GM18909 (cell line): ENCODE data around the gene ASTN2.

Experiments used
- ATAC-seq: cut with Tn5 transposase; IDR thresholded peaks from one replicate; pipeline ENCODE4 v1.9.1; 2021; ENCODE audit warnings: mild to moderate bottlenecking; ENCODE audit not compliant: unreplicated experiment, poor library complexity

The ASTN2 gene

DNA sequence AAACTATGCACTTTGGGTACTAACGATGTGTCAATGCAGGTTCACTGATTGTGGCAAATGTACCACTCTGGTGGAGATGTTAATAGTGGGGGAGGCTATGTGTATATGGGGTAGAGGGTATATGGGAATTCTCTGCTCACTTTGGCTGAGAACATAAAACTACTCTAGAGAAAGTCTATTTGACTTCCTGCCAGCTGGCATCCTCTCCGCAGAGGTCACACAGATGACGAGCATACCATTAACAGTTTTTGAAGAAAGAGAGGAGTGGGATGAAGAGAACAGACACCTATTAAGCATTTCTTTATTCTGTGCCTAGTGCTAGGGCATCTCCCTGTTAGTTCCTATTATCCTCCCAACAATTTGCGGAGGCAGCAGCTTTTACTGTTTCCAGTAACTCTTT, 786.1 kb downstream of the ASTN2 start:
- ATAC-seq: no peak

DNA sequence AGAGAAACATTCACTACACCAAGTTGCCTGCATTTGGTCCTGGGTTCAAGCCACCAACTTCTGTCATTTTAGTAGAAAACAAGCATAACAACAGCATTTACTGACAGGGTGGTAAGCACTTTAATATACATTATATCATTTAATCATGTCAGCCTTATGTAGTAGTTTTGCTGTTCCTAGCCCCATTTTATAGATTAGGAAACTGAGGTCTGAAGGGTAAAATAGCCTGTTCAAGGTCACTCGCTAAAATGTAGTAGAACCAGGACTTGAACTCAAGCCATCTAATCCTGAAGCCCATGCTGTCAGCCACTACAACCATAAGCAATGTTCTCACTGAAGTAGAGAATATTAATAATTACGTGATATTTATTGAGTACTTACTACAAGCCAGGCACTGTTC, 787.4 kb downstream of the ASTN2 start:
- no peak for ATAC-seq

DNA sequence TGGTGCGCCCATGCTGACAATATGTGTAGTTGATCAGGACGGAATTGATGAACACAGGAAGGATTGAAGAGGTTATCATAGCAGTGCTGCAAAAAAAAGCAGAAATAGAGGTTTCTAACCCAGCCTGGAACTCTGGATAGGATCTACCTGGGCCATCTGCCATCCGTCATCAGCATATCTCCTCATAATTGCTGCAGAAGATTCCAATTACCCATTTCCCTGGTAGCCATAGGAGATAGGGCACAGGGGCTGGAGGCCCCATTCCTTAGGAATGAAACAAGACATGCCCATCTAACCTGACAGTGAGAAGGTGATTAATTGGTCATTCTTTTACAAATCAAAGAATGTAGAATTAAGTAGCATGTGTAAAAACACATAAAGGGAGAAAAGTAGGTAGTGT, 788.1 kb downstream of the ASTN2 start:
- no peak for ATAC-seq

DNA sequence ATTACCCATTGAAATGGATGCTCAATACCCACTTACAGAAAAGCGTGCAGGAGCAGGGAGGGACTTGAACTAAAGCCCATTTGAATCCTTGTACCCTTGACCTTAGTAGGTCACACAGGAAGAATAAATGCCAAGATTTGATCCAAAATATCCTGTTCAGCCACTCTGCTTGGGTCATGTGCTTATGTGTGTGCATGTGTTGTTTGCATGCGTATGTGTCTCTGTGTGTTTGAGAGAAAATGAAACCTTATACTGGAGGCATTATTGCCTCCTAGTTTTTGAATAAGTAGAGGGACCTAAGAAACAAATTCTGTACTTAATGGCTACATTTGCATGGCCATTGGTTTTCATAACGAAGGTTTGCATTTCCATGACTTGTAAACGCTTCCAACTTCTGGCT, 791.1 kb downstream of the ASTN2 start:
- ATAC-seq: no peak

DNA sequence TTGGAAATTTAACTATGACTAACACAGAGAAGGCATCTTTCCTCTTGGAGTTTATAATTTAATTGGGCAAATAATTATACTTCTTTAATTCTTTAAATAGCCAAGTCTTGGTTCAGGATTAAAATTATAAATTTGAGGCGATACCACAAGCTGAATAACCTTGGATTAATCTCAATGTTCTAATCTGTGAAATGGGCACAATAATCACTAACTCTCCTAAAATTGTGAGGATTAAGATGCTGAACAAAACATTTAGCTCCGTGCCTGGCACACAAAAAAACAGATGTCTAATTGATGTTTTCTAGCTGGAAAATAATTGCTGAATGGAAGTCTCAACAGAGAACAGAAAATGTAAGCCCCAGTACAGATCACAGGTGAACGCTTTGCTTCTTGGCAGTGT, 797.5 kb downstream of the ASTN2 start:
- no peak for ATAC-seq

DNA sequence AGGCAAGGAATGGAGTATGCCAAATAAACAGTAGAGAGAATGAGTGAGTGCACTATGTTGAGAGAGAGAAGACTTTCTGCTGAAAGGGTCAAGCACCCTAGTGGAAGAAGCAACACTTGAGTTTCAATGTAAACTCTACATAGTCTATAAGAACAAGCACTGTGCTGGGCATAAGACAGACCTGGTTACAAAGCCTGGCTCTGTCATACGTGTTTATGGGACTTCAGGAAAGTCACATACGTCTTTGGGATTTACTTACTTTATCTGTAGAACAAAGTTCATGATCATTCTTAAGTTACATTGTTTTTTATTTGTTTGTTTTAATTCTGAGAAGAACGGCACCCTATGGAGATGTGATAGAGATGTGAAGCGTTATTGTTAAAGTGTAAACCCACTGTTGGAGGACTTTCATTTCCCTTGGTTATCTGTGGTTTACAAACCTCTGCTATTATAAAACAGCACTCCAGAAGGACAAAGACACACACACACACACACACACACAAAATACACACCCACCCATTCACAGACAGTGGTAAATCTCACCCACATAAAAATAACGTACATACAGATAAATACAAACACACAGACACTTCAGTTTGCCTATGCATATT, 798.4 kb downstream of the ASTN2 start:
- no peak for ATAC-seq

DNA sequence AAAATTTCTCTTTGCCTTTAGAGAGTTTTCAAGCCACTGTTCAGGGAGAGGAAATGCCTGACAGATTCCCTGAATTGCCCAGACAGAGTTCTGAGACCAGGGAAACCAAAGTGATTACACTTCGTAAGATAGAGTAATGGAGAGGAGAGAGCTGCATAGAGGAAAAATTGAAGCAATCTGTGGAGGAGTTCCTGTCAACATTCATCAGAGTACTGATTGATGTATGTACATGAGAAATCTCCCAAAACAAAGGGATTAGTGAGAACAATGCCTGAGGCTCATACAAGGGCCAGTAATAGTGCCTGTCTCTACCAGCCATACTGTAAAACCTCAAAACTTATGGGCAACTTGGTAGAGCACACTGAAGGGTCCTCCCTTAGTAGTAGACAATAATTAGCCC, 806.8 kb downstream of the ASTN2 start:
- ATAC-seq: no peak

DNA sequence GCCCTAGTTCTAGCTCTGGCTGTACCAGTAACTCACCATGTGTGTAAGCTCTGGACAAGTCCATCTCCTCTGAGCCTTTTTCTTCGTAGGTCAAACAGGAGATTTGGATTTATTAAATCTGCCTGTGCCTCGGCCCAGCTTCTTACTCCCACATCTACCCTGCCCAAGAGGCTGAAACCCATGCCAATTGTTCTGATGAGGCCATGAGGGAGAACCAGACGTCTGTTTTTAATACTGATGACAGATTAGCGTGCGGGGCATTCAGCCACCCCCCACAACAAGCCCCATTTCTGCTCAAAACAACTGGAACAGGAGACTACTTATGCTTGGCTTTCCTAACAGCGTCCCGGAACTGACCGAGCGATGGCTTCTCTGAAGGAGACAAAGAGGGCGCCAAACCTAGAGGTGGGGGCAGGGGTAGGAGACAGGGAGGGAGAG, 808.9 kb downstream of the ASTN2 start:
- ATAC-seq: no peak

DNA sequence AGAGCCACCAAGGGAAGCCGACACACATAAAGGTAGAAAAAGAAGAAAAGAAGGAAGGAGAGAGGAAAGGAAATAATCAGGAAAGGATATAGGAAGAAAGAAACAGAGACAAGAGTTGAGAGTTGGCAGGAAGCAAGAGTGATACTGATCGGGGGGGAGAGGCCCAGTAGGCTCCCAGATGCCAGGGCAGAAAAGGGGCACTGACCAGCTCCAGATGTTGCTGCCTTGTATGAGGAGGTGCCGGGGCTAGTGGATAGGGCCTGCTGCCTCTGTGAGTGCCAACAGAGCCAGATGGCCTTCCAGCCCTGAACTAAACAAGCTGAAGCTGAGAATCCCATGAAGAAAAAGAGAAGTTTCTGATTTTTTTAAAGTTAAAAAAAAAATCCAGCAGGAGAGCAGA, 809.8 kb downstream of the ASTN2 start:
- ATAC-seq: no peak

DNA sequence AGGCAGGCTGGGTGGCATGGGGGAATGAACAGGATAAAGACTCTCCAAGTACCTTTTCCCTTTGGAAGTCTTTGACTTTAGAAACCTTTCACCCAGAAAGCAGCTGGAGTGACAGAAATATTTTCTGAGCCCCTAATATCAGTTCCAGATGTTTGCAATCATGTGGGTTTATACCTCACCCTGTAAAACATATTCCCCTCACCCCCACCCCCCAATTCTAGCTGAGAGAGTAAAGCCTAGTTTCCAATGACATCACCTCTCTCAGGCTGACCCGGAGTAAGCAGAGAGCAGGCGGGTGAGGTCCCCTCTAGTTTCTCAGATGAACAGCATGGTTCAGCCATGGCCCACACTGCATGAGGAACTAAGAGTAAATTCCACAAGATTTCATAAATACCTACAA, 810.6 kb downstream of the ASTN2 start:
- no peak for ATAC-seq

DNA sequence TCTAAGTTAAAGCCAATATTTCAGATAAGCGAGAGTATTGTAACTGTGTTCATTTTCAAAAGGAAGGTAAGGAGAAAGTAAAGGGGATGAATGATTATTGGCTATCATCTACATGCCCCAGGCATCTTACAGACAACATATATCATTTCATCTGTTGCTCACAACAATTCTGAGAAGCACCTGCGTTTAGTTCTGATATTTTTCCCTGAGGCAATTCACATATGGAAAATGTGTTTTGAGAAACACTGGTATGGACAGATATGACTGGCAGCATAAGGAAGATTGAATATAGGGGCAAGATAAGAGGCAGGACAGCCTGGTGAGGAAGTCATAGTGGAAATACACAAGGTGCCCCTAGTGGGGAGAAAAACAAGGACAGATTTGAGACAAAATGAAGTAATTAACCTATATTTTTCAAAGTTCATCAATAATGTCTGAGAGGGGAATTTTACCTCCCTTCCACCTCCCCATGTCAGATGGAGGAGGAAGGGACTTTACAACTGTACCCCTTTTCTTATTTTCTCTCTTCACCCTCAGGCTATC, 815.4 kb downstream of the ASTN2 start:
- no peak for ATAC-seq

DNA sequence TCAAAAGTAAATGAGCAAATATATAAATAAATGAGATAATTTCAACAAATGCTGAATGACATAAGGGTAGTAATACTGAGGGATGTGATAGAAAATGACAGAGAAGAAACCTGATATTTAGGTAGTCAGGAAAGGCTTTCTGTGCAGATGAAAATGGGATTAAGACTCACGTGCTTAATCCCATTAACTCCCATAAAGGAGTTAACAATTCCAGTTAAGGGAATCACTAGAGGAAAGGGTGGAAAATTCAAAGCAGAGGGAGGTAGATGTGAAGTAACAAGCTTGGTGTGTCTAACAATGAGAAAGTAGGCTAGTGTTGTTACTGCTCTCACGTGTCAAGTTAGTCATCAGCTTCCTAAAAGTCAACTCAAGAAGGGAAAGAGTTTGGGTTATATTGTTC, 818.2 kb downstream of the ASTN2 start:
- no peak for ATAC-seq

DNA sequence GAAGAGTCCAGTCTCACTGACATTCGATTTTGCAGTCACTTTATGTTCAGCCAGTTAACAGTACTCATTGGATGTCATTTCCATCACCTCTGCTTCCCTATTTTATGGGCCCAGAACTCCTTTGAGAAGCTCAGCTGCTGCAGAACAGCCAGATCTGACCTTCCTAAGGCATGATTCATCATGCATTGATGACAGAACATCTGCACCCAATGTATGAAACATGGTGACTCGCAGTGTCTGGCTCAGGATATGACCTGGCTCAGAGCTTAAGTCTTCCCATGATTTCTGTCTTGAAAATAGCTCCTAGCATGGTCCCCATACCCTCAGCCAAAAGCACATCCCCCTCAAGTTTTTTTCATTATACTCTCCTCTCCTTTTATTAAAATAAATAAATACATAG, 820.3 kb downstream of the ASTN2 start:
- no peak for ATAC-seq

DNA sequence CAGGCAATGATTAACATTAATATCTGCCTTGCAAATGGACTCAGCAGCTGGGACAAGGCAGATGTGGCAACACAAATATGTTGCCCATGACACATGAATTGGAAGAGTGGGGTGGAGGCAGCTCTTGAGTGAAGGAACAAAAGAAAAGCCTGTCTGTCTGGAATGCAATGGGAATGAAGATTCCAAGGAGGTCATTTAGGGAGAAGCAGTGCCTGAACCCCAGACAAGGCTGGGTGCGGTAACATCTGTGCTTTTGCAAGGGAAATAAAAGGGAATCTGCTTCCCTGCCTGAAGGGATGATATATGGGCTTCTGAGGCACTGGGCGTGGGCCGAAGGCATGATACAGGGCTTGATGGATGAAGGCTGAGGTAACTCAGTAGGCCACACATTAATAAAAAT, 821.9 kb downstream of the ASTN2 start:
- ATAC-seq: no peak

DNA sequence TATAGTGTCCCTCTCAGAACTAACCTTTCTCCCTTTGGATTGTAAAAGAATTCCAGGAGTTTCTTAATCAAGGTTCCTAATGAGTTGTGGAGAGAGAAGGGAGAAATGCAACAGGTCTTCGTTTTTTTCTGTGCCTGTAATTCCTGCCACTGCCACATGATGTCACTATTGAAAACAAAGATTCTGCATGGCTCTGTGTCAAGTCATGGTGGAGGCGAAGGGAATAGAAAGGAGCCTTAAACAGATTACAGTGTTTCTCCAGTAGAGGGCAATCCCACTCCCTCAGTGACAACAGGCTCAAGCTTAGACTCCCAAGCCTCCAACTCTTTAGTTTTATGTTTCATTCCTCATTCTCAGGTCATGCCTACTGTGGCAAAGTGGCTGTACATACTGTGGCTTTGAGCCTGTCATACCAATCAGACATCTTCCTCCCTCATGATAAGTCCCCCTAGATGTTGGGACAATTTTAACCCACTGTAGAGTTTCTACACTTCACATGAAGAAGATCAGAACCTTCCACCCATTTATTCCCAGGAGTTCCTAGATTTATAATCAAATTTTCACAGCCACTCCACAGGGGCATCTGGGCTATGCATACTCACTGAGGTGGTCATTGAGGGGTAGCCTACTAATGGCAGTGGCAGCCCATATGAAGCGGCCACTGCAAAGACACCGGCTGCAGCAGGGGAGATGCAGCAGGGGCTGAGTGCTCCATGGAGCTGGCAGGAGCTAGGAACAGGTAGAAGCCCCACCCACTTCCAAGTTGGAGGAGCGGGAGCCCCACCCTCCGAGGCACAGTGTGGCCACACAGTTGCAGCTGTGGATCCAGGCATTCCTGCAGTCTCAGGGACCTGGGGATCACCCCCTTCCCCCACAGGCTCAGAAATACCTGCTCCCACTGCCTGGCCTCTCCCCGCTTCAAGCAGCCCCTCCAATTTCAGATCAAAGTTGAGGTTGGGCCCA, 825.2 kb downstream of the ASTN2 start:
- no peak for ATAC-seq

DNA sequence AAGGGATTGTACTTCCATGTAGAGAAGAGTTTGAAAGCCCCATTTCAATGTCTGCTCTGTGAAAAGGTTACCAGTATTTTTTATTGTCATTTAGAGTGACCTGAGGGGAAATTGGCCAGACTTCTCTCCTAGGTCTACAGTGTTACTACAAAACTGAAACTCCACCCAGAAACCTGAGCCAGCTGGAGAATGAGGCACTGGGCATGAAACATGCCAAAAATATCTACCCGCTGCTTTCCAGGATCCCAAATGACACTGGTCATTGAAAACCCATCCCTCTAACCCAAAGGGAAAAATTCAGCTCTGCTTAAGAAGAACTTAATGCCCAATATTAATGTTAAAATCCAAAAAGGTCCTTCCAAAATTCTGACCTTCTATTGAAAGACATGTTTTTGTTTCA, 826.9 kb downstream of the ASTN2 start:
- ATAC-seq: no peak

DNA sequence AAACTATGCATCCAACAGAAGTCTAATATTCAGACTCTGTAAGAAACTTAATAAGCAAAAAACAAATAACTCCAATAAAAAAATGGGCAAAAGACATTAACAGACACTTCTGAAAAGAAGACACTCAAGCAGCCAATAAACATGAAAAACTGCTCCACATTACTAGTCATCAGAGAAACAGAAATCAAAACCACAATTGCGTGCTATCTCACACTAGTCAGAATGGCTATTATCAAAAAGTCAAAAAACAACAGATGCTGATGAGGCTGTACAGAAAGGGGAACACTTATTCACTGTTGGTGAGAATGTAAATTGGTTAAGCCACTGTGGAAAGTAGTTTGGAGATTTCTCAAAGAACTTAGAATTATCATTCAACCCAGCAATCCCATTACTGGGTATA, 829.0 kb downstream of the ASTN2 start:
- ATAC-seq: no peak

DNA sequence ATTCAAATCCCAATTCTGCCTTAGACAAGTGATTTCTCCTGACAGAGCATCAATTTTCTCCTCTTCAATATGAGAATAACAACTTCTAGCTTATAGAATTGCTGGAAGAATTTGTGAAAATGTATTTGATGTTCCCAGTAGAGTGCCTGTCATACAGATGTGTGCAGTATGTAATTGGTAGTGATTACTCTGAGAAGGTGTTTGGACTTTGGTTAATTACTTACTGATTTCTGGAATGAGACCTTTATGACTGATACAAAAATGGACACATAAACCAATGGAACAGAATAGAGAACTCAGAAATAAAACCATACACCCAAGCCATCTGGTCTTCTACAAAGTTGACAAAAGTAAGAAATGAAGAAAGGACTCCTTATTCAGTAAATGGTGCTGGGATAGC, 829.7 kb downstream of the ASTN2 start:
- ATAC-seq: no peak

DNA sequence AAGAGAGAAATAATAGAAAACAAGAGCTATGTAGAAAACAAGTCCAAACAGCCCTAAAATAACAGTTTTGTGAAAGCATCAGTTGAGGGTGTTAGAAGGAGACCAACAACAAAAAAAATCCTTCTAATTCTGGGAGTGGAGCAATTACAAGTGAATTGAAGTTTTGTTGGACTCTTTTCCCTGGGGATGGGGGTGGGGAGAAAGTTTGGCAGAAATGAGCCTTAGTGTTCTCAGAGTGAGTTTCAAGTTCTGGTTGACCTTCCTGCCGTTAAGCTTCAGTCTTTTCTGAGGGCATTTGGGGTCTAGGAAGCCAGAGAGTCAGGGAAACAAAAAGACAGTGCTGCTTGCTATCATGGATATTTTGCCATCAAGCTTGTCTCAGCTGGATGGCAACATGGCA, 834.0 kb downstream of the ASTN2 start:
- no peak for ATAC-seq

DNA sequence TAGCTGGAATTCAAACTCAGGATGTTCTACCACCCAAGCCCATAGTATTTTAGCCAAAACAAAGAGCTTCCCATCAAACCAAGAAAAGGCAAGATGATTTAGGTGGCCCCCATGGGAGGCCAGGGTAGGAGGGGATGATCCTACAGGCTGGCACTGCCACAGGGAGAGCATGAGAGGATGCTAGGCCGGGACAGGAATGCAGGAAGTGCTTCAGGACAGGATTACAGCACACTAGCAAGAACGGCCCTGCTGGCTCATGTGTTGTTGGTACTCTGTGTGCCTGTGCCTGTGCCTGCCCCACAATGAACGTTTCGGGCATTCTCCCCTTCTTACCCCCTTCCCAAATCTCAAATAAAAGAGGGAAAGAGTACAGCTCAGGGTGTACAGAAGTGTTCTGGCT, 838.5 kb downstream of the ASTN2 start:
- no peak for ATAC-seq

DNA sequence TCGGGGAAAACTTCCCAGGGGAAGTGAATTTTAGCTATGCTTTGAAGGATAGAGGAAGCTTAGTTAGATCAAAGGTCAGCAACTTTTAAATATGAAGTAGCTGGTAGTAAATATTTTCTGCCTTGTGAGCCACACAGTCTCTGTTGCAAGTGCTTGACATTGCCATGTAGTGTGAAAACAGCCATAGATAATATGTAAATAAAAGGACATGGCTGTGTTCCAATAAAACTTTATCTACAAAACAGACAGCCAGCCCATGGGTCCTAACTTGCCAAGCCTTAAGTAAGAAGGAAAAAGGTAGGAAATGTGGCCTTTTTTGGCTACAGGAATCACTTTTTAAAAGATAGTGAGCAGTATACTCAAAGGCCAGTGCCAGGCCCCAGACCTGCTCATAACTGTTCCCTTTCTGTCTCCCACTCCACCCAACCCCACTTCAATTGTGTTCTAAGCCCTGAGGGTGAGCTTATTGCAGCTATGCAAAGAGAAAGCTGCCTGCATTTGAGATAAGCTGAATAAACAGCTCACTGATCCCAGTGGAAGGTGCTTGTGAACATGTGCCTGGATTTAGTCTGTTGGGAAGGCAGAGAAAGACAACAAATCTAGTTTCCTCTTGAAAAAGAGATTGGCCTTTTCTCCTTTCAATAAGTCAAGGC, 840.7 kb downstream of the ASTN2 start:
- ATAC-seq: no peak
